ENCODE results near the gene AQP12B.
A peak's percentile ranks its signal among the peaks of the same experiment; 100 is the strongest.

Gene AQP12B

GRCh38 chr2:240717681-240718581 is 35.2 kb upstream of the AQP12B start:
- no peak for DNase-seq (ENCODE audit: low spot score)

GRCh38 chr2:240717181-240717641 is 34.5 kb upstream of the AQP12B start:
- DNase-seq (ENCODE audit: low spot score), result no peak

- no peak for DNase-seq (ENCODE audit: low spot score)
Observed at GRCh38 chr2:240716130-240716798, 33.6 kb upstream of the AQP12B start.

- peak; percentile 53 for DNase-seq (ENCODE audit: low spot score)
Observed at GRCh38 chr2:240714747-240715725, 32.4 kb upstream of the AQP12B start.

- DNase-seq (ENCODE audit: low spot score), result peak; percentile 50
Observed at GRCh38 chr2:240713928-240714746, 31.5 kb upstream of the AQP12B start.

GRCh38 chr2:240713071-240713927 is 30.6 kb upstream of the AQP12B start:
- DNase-seq (ENCODE audit: low spot score), result no peak

GRCh38 chr2:240712121-240712520 is 29.4 kb upstream of the AQP12B start:
- no peak for DNase-seq (ENCODE audit: low spot score)

GRCh38 chr2:240711701-240712100 is 29.0 kb upstream of the AQP12B start:
- DNase-seq (ENCODE audit: low spot score), result no peak

- no peak for DNase-seq (ENCODE audit: low spot score)
Observed at GRCh38 chr2:240711296-240711695, 28.6 kb upstream of the AQP12B start.

- no peak for DNase-seq (ENCODE audit: low spot score)
Observed at GRCh38 chr2:240708457-240708856, 25.8 kb upstream of the AQP12B start.

- DNase-seq (ENCODE audit: low spot score), result no peak
Observed at GRCh38 chr2:240707821-240708220, 25.1 kb upstream of the AQP12B start.

- no peak for DNase-seq (ENCODE audit: low spot score)
Observed at GRCh38 chr2:240707043-240707756, 24.5 kb upstream of the AQP12B start.

- no peak for DNase-seq (ENCODE audit: low spot score)
Observed at GRCh38 chr2:240705204-240705791, 22.6 kb upstream of the AQP12B start.

GRCh38 chr2:240704651-240705050 is 22.0 kb upstream of the AQP12B start:
- DNase-seq (ENCODE audit: low spot score), result no peak

- no peak for DNase-seq (ENCODE audit: low spot score)
Observed at GRCh38 chr2:240703417-240704341, 21.0 kb upstream of the AQP12B start.

- DNase-seq (ENCODE audit: low spot score), result no peak
Observed at GRCh38 chr2:240702640-240703011, 19.9 kb upstream of the AQP12B start.

GRCh38 chr2:240701736-240702639 is 19.3 kb upstream of the AQP12B start:
- no peak for DNase-seq (ENCODE audit: low spot score)

Measured in cerebellar cortex (tissue), 1 donor.